ENCODE measurements around the gene CFAP45. TPM values are rescaled to one million over a fixed set of nuclear protein-coding genes. Genes with fewer than 3 reads are reported as not detected.

CFAP45 gene
- total RNA-seq, 4 donors from 2014 or later, result 0.97 to 3.6 (median 1.8) TPM; not detected in 1

DNA sequence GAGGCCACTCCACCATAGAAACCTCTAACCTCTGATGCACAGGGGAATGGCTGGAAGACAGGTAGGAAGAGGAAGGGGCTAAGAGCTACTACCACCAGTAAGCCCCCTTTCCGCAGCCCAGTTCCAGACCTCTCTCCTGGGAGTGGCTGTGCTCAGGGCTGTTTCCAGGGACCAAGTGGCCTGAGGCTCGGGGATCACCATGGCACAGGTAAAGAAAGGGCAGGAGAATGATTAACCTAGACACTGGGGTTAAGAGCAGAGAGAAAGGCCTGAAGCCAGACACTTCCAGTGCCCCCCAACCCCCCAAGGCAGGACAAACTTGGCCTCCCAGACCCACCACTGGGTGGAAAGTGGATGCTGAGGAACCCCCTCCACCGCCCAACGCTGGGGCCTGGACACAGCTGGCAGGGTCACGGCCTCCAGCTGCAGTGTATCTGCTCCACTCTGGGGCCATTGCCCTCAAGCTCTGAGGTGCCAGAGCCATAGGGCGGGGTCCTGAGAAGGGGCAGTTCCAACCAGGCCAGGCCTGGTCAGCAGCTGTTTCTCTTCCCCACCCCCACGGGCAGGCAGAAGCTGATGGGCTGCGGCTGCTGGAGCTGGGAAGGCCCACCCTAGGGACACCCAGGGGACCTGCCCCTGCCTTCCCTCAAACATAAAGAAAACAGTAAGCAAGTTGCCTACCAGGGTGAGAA is 22.7 kb upstream of the CFAP45 start:
- H3K9me3 ChIP-seq, result no peaks in the 10 kb centered on the region
- H3K4me3 ChIP-seq, result peak overlapping the region; percentile 85 to 94
- DNase-seq, result peak; percentile 49 to 53
- no peaks in the 10 kb centered on the region for H3K27me3 ChIP-seq
- H3K27ac ChIP-seq, result peak overlapping the region; percentile 96 to 97
- TF ChIP-seq, protein P1, sequence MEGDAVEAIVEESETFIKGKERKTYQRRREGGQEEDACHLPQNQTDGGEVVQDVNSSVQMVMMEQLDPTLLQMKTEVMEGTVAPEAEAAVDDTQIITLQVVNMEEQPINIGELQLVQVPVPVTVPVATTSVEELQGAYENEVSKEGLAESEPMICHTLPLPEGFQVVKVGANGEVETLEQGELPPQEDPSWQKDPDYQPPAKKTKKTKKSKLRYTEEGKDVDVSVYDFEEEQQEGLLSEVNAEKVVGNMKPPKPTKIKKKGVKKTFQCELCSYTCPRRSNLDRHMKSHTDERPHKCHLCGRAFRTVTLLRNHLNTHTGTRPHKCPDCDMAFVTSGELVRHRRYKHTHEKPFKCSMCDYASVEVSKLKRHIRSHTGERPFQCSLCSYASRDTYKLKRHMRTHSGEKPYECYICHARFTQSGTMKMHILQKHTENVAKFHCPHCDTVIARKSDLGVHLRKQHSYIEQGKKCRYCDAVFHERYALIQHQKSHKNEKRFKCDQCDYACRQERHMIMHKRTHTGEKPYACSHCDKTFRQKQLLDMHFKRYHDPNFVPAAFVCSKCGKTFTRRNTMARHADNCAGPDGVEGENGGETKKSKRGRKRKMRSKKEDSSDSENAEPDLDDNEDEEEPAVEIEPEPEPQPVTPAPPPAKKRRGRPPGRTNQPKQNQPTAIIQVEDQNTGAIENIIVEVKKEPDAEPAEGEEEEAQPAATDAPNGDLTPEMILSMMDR (IDR thresholded peaks at IDR 0.05), result no peak
- TF ChIP-seq POLR2A (IDR thresholded peaks at IDR 0.05), result no peak
- intact Hi-C loops (cut with DNase I; ENCODE audit: low total_unique reads), result no loop called here
- H3K36me3 ChIP-seq, result no peaks in the 10 kb centered on the region
- peaks cover 0 to 15% of the 10 kb centered on the region in 2 donors for H3K4me1 ChIP-seq

DNA sequence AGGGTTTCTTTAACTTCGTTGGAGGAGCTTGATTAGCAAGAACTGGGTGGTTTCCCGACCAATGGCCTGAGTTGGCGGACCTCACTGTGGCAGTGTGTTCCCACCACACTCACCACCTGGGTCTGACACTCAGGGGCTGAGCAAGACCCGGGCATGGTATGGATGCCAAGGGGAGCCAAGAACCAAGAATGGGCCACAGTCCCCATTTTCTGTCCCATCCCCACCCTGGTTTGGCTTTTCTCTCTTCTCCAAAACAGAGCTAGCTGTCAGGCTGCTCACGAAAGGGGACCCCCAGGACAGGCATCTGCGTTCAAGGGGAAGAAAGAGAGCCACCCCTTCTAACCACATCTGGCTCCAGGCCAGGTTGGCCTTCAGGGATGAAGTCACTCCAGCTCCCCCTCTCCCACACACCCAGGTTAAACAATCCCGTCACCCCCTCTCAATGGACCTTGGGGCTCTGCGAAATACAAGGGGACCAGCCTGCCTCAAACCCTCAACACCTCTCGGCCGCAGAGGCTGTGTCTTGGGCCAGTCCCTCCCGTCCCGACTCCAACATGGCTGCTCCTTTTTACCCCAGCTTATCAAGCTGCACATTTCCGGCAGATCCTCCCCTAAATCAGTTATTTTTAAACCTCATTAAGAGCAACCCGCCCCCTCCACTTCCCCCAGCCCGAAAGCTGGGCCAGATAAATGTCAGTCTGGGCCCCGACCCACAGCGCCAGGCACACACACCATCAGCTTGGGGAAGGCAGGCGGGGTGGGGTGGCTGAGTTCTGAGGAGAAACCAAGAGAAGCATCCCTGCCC is 21.9 kb upstream of the CFAP45 start:
- Histone ChIP-seq H3K9me3 (no peaks in the 10 kb centered on the region), H3K27ac (peak overlapping the region; percentile 96 to 97), H3K4me1 (peaks cover 0 to 15% of the 10 kb centered on the region in 2 donors), H3K4me3 (peak overlapping the region; percentile 85 to 94), H3K27me3 (no peaks in the 10 kb centered on the region), H3K36me3 (no peaks in the 10 kb centered on the region)
- peak in 1 of 2 donors; percentile 52 for DNase-seq
- TF ChIP-seq POLR2A (IDR thresholded peaks at IDR 0.05), result no peak
- TF ChIP-seq, protein P1 (IDR thresholded peaks at IDR 0.05), result no peak
- intact Hi-C loops (cut with DNase I; ENCODE audit: low total_unique reads), result no loop called here

DNA sequence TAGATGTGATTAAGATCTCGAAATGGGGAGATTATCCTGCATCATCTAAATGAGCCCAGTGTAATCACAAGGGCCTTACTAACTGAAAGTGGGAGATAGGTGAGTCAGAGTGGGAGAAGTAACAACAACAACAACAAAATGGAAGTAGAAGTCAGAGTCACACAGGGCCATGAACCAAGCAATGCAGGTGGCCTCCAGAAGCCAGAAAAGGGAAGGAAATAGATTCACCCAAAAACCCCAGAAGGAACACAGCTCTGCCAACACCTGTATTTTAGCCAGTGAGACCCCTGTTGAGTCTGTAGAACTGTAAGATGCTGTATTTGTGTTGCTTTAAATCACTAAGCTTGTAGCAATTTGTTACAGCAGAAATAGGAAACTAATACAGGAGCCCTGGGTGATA is 21.3 kb upstream of the CFAP45 start:
- H3K36me3 ChIP-seq, result no peaks in the 10 kb centered on the region
- no peaks in the 10 kb centered on the region for H3K27me3 ChIP-seq
- intact Hi-C loops (cut with DNase I; ENCODE audit: low total_unique reads), result no loop called here
- no peak for TF ChIP-seq POLR2A (IDR thresholded peaks at IDR 0.05)
- TF ChIP-seq, protein P1 (IDR thresholded peaks at IDR 0.05), result no peak
- H3K9me3 ChIP-seq, result no peaks in the 10 kb centered on the region
- H3K27ac ChIP-seq, result peak overlapping the region in 1 of 2 donors; percentile 97
- peaks cover 0 to 11% of the 10 kb centered on the region in 2 donors for H3K4me1 ChIP-seq
- DNase-seq, result no peak
- no peak overlapping the region for H3K4me3 ChIP-seq

DNA sequence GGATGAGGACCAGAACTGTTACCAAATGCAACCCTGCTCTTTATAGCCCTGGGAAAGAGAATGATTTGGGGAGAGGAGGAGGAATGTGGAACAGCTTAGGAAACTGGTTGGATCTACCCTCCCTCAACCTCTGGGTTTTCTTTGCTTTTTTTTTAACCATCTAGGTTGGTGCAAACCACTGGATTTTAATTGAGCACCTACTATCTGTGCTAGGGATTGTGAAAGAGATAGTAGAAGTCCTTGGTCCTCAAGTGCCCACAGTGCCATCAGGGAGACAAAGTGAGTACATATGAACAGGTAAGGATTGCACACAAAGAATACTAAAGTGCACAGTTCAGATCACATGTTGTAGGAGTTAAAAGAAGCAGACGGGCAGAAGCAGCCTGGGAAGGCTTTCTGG is 20.7 kb upstream of the CFAP45 start:
- Histone ChIP-seq H3K4me1 (peaks cover 0 to 9% of the 10 kb centered on the region in 2 donors), H3K27ac (peak overlapping the region in 1 of 2 donors; percentile 97), H3K4me3 (no peak overlapping the region), H3K27me3 (no peaks in the 10 kb centered on the region), H3K36me3 (no peaks in the 10 kb centered on the region), H3K9me3 (no peaks in the 10 kb centered on the region)
- TF ChIP-seq, protein P1 (IDR thresholded peaks at IDR 0.05), result no peak
- no peak for TF ChIP-seq POLR2A (IDR thresholded peaks at IDR 0.05)
- intact Hi-C loops (cut with DNase I; ENCODE audit: low total_unique reads), result no loop called here
- DNase-seq, result no peak

DNA sequence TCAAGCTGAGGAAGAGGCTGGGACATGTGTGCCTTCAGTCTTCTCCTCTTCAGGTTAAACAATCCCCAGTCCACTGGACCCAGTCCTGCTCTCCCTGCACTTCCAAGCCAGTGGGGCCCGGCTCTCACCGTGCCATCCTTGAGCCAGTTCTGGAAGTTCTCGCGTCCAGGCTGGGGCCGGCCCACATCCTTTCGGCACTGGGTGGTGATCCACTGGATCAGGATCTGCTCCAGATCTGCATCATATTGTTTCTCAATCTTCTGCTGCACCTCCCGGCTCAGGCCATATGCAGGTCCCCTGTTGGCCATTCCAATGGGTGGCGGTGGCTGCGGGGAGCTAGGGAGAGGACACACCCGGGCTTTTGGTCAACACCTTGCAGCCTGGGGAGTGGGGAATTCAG is 20.2 kb upstream of the CFAP45 start:
- peaks cover 0 to 9% of the 10 kb centered on the region in 2 donors for H3K4me1 ChIP-seq
- DNase-seq, result no peak
- intact Hi-C loops (cut with DNase I; ENCODE audit: low total_unique reads), result no loop called here
- no peaks in the 10 kb centered on the region for H3K9me3 ChIP-seq
- no peaks in the 10 kb centered on the region for H3K27me3 ChIP-seq
- no peaks in the 10 kb centered on the region for H3K36me3 ChIP-seq
- H3K4me3 ChIP-seq, result no peak overlapping the region
- TF ChIP-seq, protein P1 (IDR thresholded peaks at IDR 0.05), result no peak
- no peak for TF ChIP-seq POLR2A (IDR thresholded peaks at IDR 0.05)
- H3K27ac ChIP-seq, result peak overlapping the region in 1 of 2 donors; percentile 97
